Subcutaneous adipose tissue (tissue), 4 donors: Measurements from ENCODE around the gene EOLA2. TPM values are rescaled to one million over a fixed set of nuclear protein-coding genes. Genes with fewer than 3 reads are reported as not detected.

Experiments used
- total RNA-seq, 4 donors: library from RNA; depleted of rRNA; stranded (reverse); fragments of >200 nt; gene quantifications; one replicate each; pipeline ENCODE4 v1.1.0, GENCODE V29; 2016
- TF ChIP-seq, protein P1 (sequence below): fragments of 450-650 bp; IDR thresholded peaks from one replicate; pipeline ENCODE4 v1.5.1; 2016; ENCODE audit warnings: low read depth, mild to moderate bottlenecking, control low read depth, antibody characterized with exemption, moderate library complexity

The EOLA2 gene
- total RNA-seq, 4 donors from 2014 or later, result 11.7 to 35.8 (median 15.9) TPM

DNA sequence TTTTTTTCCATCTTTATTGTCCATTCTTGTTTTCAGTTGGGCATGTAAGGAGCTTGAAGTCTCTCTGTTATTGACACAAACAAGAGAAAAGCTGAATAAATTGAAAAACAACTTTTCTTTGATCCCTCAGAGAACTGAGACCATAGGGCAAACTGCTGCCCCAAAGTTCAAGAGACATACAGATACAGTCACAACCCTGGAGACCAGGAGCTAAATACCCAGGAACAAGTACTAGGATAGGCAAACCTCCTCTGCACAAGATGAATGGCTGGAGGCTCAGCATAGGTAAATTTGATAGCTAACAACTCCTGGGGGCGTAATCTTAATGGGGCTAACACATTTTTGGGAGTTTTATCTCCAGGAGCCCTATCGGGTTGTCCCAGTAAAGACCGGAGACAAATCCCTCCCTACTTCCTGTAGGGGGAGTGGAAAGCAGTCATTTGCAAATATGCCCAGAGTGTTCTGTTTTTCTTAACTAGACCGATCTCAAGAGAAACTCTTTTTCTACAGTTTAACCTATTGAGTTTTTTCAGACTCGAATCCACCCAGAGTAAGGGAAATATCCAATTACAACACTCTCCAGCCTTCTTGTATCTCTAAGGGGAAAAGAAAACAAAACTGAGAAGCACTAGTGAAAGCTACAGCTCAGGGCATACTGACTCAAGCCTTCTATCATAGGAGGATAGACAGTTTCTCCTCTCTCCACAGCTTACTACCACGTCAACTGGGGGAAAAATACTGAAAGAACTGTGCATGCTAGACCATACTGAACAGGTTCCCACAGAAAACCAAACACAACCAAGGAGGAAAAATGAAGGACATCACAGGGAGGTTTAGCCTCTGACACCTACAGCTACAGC, 34.2 kb downstream of the EOLA2 start:
- TF ChIP-seq, protein P1, sequence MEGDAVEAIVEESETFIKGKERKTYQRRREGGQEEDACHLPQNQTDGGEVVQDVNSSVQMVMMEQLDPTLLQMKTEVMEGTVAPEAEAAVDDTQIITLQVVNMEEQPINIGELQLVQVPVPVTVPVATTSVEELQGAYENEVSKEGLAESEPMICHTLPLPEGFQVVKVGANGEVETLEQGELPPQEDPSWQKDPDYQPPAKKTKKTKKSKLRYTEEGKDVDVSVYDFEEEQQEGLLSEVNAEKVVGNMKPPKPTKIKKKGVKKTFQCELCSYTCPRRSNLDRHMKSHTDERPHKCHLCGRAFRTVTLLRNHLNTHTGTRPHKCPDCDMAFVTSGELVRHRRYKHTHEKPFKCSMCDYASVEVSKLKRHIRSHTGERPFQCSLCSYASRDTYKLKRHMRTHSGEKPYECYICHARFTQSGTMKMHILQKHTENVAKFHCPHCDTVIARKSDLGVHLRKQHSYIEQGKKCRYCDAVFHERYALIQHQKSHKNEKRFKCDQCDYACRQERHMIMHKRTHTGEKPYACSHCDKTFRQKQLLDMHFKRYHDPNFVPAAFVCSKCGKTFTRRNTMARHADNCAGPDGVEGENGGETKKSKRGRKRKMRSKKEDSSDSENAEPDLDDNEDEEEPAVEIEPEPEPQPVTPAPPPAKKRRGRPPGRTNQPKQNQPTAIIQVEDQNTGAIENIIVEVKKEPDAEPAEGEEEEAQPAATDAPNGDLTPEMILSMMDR, result no peak

DNA sequence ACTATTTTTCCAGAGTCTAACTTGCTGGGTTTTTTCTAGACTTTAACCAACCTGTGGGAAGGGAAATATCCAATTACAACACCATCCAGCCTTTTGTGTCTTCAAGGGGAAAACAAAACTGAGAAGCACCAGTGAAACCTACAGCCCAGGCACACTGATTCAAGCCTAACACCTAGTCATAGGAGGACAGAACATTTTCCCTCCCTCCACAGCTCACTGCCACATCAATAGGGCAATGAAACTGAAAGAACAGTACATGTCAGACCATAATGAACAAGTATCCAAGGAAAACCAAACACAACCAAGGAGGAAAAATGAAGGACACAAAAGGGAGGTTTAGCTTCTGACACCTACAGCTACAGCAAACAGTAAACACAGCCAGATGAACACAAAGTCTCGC, 39.7 kb downstream of the EOLA2 start:
- TF ChIP-seq, protein P1, result no peak

Other genes starting within 250 kb of the EOLA2 start
- not detected for gene MAGEA11, start 226.4 kb downstream of the EOLA2 start, total RNA-seq
- 1 to 10 TPM in 2 of 4 donors, under 1 TPM in 2; 0.33 to 1.7 (median 0.83) TPM for gene HSFX1, start 164.4 kb downstream of the EOLA2 start, total RNA-seq
- gene MAGEA9, start 156.6 kb downstream of the EOLA2 start, total RNA-seq, result not detected
- not detected for gene MAGEA8, start 57.3 kb downstream of the EOLA2 start, total RNA-seq
- not detected for gene HSFX4, start 8.9 kb downstream of the EOLA2 start, total RNA-seq